ENCODE results near the gene TMEM33. TPM values are rescaled to one million over a fixed set of nuclear protein-coding genes. Genes with fewer than 3 reads are reported as not detected.

Gene TMEM33
- total and polyA plus RNA-seq, 2 of the 8 experiments (the other 6 are each of a cell fraction or from before 2014, with no cell fraction given), result 72.5 to 94.4 TPM

DNA sequence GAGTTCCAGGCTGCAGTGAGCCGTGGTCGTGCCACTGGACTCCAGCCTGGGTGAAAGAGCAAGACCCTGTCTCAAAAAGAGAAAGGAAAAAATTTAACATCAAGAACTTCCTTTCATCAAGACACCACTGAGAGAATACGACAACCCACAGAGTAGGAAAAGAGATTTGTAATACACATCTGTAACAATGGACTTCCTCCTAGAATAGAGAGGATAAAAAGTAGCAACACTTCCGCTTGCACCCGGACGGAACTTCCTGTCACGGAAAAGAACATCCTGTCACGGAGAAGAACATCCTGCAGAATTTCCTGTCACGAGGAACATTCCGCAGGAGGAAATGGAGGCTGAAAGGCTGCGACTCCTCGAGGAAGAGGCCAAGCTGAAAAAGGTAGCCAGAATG lies 46.2 kb downstream of the TMEM33 start, which contains the start of gene DCAF4L1:
DCAF4L1 (plus strand) TSS at position 301 of the 400 bp plus-strand sequence; CDS start at position 338, 37 bp downstream.
- ChIA-PET POLR2A (ENCODE audit: partially characterized antibody) (no interaction called here), CTCF (ENCODE audit: partially characterized antibody) (interaction anchor here (1.0 kb wide), 1 partner anchor 18 kb away, joined by 3 read pairs; no protein-coding TSS in a partner anchor)
- H3K23ac ChIP-seq (ENCODE audit: insufficient read length), result no peak within 1 kb of the TSS
- peaks cover 0 to 19% (median 8%) of the 10 kb centered on the region in 4 experiments; a peak in 5 of 7 replicates for H3K4me1 ChIP-seq (replicated peaks in 1 of 4; ENCODE audit: control insufficient read depth in 3 of 4, insufficient read depth in 4 of 4, low read length in 3 of 4)
- no peaks in the 10 kb centered on the region for H3K79me1 ChIP-seq (ENCODE audit: low read depth, low read length)
- no peak within 1 kb of the TSS for H3K4me3 ChIP-seq (ENCODE audit: extremely low read depth in 1 of 4, insufficient read depth in 2 of 4, low read depth in 3 of 4, low read length in 4 of 4)
- peak within 1 kb of the TSS; percentile 84 for H2AK5ac ChIP-seq (ENCODE audit: low read depth, low read length)
- H3K27ac ChIP-seq (ENCODE audit: low read depth, low read length), result no peak within 1 kb of the TSS
- no peak within 1 kb of the TSS for H2BK120ac ChIP-seq (replicated peaks; ENCODE audit: low read depth, low read length)
- H2BK15ac ChIP-seq (ENCODE audit: low read length), result peak within 1 kb of the TSS; percentile 83
- H3K9ac ChIP-seq (replicated peaks in 1 of 4; ENCODE audit: extremely low read depth in 1 of 4, low read depth in 3 of 4, low read length in 3 of 4), result no peak within 1 kb of the TSS
- H4K8ac ChIP-seq (ENCODE audit: extremely low read depth, insufficient read depth, low read length), result no peak within 1 kb of the TSS
- H3K14ac ChIP-seq (ENCODE audit: insufficient read length), result no peak within 1 kb of the TSS
- H2BK20ac ChIP-seq (ENCODE audit: low read length), result peak within 1 kb of the TSS; percentile 75; the same call in 1 of the 2 replicates
- DNase-seq (ENCODE audit: low read depth in 1 of 2, low spot score in 2 of 2) (no peak), FAIRE-seq (no peak)
- 89% methylated on average over 12 of the region's 12 CpGs; no CpG with 5 or more reads in 1 of the 2 experiments for WGBS, 2 experiments (ENCODE audit: extremely low coverage in 1 of 2, insufficient coverage in 1 of 2, insufficient read length in 1 of 2, insufficient replicate concordance in 2 of 2, low coverage in 1 of 2, low lambda C conversion rate in 2 of 2, missing lambda C conversion rate in 1 of 2)
- H3K56ac ChIP-seq (replicated peaks; ENCODE audit: insufficient read length, low read depth, low read length), result no peak within 1 kb of the TSS
- H3K27me3 ChIP-seq (replicated peaks in 1 of 4; ENCODE audit: control insufficient read depth in 3 of 4, extremely low read depth in 1 of 4, insufficient read depth in 3 of 4, low read length in 3 of 4), result no peaks in the 10 kb centered on the region
- H4K20me1 ChIP-seq (replicated peaks in 1 of 2; ENCODE audit: control insufficient read depth in 1 of 2, insufficient read depth in 2 of 2, low read length in 2 of 2), result no peaks in the 10 kb centered on the region
- H3K18ac ChIP-seq (ENCODE audit: extremely low read depth, low read length), result peak within 1 kb of the TSS; percentile 41; the same call in 1 of the 2 replicates
- no peak within 1 kb of the TSS for H3K4me2 ChIP-seq (ENCODE audit: insufficient read depth in 1 of 2, low read depth in 2 of 2, low read length in 2 of 2)
- H2BK12ac ChIP-seq (ENCODE audit: low read depth, low read length), result peak within 1 kb of the TSS; percentile 69; the same call in 1 of the 2 replicates
- H4K5ac ChIP-seq (ENCODE audit: insufficient read length, low read depth, low read length), result no peak within 1 kb of the TSS
- H2BK5ac ChIP-seq (ENCODE audit: low read depth, low read length), result peak within 1 kb of the TSS; percentile 64; the same call in 1 of the 2 replicates
- H3K23me2 ChIP-seq (ENCODE audit: low read depth, low read length), result no peaks in the 10 kb centered on the region
- no peaks in the 10 kb centered on the region for H3K36me3 ChIP-seq (ENCODE audit: control insufficient read depth in 2 of 4, insufficient read depth in 4 of 4, low read length in 3 of 4)
- no peak within 1 kb of the TSS for H3K4ac ChIP-seq (replicated peaks; ENCODE audit: insufficient read length, low read depth, low read length)
- H3K9me3 ChIP-seq (ENCODE audit: insufficient read depth in 2 of 2, low read depth in 1 of 2, low read length in 1 of 2), result no peaks in the 10 kb centered on the region
- no peaks in the 10 kb centered on the region for H3K79me2 ChIP-seq (ENCODE audit: control insufficient read depth in 1 of 2, insufficient read depth in 2 of 2, low read length in 2 of 2)
- H4K91ac ChIP-seq (replicated peaks; ENCODE audit: insufficient read length, low read length), result peak within 1 kb of the TSS; percentile 5
- H2AFZ ChIP-seq (ENCODE audit: low read length), result no peak within 1 kb of the TSS; the same call in 1 of the 2 replicates
- TF ChIP-seq TCF12 (IDR thresholded peaks at IDR 0.05; ENCODE audit: low read depth, low read length), result no peak
- no peak for TF ChIP-seq CHD2 (IDR thresholded peaks at IDR 0.05; ENCODE audit: low read length)
- no peak for TF ChIP-seq TAF1 (IDR thresholded peaks at IDR 0.05; ENCODE audit: low read depth, low read length)
- no peak for TF ChIP-seq RAD21 (IDR thresholded peaks at IDR 0.05 in 1 of 2, conservative IDR thresholded peaks at IDR 0.05 in 1 of 2; ENCODE audit: low read depth in 2 of 2, low read length in 2 of 2)

Measured in H1 (cell line).